Astrocyte (in vitro differentiated cells and primary cell): Measurements from ENCODE around the gene PPP2R5D. TPM values are rescaled to one million over a fixed set of nuclear protein-coding genes. Genes with fewer than 3 reads are reported as not detected.

Experiments used
- DNase-seq: peaks from one replicate; pipeline ENCODE4 v3.0.0-alpha.2; 2010; ENCODE audit warnings: low read depth
- FAIRE-seq: peaks from 2 replicates; lab custom pipeline; 2011; peaks lifted over from hg19 to GRCh38; lab: Jason Lieb, UNC
- H2AFZ ChIP-seq: 2 replicates; pipeline ENCODE4 v1.6.0; 2012; ENCODE audit warnings: low read depth, low read length, inconsistent platforms
- H3K27ac ChIP-seq: 2 replicates; pipeline ENCODE4 v1.5.1; 2011; ENCODE audit warnings: low read depth, low read length, inconsistent platforms
- H3K27me3 ChIP-seq: 2 replicates; pipeline ENCODE4 v1.6.0; 2011; ENCODE audit warnings: low read length, inconsistent platforms; ENCODE audit not compliant: insufficient read depth
- H3K36me3 ChIP-seq: 2 replicates; pipeline ENCODE4 v1.5.1; 2011; ENCODE audit warnings: low read length, inconsistent platforms; ENCODE audit not compliant: insufficient read depth
- H3K4me1 ChIP-seq: 2 replicates; pipeline ENCODE4 v1.5.1; 2011; ENCODE audit warnings: low read length, inconsistent platforms; ENCODE audit not compliant: insufficient read depth
- H3K4me2 ChIP-seq: 2 replicates; pipeline ENCODE4 v1.6.0; 2012; ENCODE audit warnings: low read length, inconsistent platforms
- H3K4me3 ChIP-seq: 2 replicates; pipeline ENCODE4 v1.5.1; 2011; ENCODE audit warnings: low read depth, mild to moderate bottlenecking, low read length, inconsistent platforms; ENCODE audit not compliant: insufficient read depth
- H3K79me2 ChIP-seq: 2 replicates; pipeline ENCODE4 v1.6.0; 2012; ENCODE audit warnings: mild to moderate bottlenecking, low read length, inconsistent platforms; ENCODE audit not compliant: insufficient read depth
- H3K9ac ChIP-seq: 2 replicates; pipeline ENCODE4 v1.6.0; 2012; ENCODE audit warnings: mild to moderate bottlenecking, low read length, inconsistent platforms
- H3K9me3 ChIP-seq: 2 replicates; pipeline ENCODE4 v1.5.1; 2012; ENCODE audit warnings: low read depth, mild to moderate bottlenecking, low read length, inconsistent platforms; ENCODE audit not compliant: insufficient read depth
- H4K20me1 ChIP-seq: 2 replicates; pipeline ENCODE4 v1.6.0; 2012; ENCODE audit warnings: low read length, inconsistent platforms; ENCODE audit not compliant: insufficient read depth
- H3K27ac Mint-ChIP-seq: one replicate; pipeline ENCODE4 v1.8.0; 2021; ENCODE audit warnings: mild to moderate bottlenecking, mixed read lengths; ENCODE audit not compliant: unreplicated experiment
- H3K27me3 Mint-ChIP-seq: one replicate; pipeline ENCODE4 v1.8.0; 2021; ENCODE audit warnings: low read depth, mixed read lengths; ENCODE audit not compliant: unreplicated experiment
- H3K36me3 Mint-ChIP-seq: one replicate; pipeline ENCODE4 v1.8.0; 2021; ENCODE audit warnings: low read depth, mixed read lengths; ENCODE audit not compliant: unreplicated experiment
- H3K4me1 Mint-ChIP-seq: one replicate; pipeline ENCODE4 v1.8.0; 2021; ENCODE audit warnings: low read depth, mixed read lengths; ENCODE audit not compliant: unreplicated experiment
- H3K4me3 Mint-ChIP-seq: one replicate; pipeline ENCODE4 v1.8.0; 2021; ENCODE audit warnings: mild to moderate bottlenecking, moderate library complexity, mixed read lengths; ENCODE audit not compliant: unreplicated experiment
- H3K9me3 Mint-ChIP-seq: one replicate; pipeline ENCODE4 v1.8.0; 2021; ENCODE audit warnings: mild to moderate bottlenecking, mixed read lengths; ENCODE audit not compliant: unreplicated experiment
- EZH2 ChIP-seq: IDR thresholded peaks from 2 replicates; pipeline ENCODE4 v1.6.1; 2012; ENCODE audit warnings: mild to moderate bottlenecking, low read length, inconsistent platforms; ENCODE audit not compliant: insufficient read depth
- total RNA-seq: library from RNA; stranded (reverse); gene quantifications from 2 replicates; pipeline ENCODE4 v1.2.1, GENCODE V29; 2021
- TF ChIP-seq, protein P1 (sequence below): IDR thresholded peaks from 2 replicates; pipeline ENCODE4 v1.5.1; 2011; ENCODE audit warnings: low read depth, mild to moderate bottlenecking, inconsistent platforms, low read length, moderate library complexity; ENCODE audit not compliant: insufficient read depth

PPP2R5D gene
- total RNA-seq, 1 donor from 2014 or later, result 53.0 TPM

DNA sequence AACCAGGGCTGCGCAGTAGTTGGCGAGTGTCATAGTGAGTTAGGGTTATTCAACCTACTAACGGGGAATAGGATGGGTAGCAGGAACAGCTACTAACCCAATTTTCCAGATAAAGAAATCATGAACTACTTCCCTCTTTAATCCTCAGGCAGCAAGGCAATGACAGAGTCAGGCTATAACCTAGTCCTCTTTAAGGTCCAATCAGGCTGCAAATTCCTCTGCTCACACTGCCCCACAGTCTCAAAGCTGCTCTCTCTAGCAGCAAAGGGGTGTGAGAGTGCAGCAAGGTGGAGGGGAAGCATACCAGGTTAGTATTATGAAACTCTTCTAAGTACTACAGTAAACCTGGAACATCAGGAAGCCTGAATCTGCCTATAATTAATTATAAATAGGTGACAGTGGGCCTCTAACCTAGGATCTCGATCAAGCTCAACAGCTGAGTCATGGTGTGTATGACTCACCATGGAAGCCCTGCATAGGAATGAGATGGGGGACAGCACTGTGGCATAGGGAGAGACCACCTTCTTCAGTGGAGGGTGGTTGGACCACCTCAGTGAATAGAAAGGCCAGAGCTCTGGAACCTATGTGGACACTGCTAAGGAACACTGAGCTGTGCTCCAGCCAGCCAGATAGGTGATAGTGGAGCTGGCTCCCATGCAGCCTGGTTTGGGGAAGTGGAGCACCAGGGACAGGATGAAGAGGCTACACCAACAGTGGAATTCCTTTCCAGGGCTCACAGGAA, 13.3 kb upstream of the PPP2R5D start:
- Histone ChIP-seq H3K4me3 (no peak overlapping the region), H3K36me3 (no peaks in the 10 kb centered on the region), H3K9ac (no peak overlapping the region), H4K20me1 (peaks cover 9% of the 10 kb centered on the region), H2AFZ (no peak overlapping the region), H3K9me3 (no peaks in the 10 kb centered on the region), H3K4me1 (peaks cover 6% of the 10 kb centered on the region), H3K27me3 (no peaks in the 10 kb centered on the region), H3K4me2 (no peak overlapping the region), H3K27ac (no peak overlapping the region), H3K79me2 (no peaks in the 10 kb centered on the region)
- Mint-ChIP-seq H3K4me1 (peaks cover 11% of the 10 kb centered on the region), H3K9me3 (no peaks in the 10 kb centered on the region), H3K27ac (peak overlapping the region; percentile 81), H3K27me3 (no peaks in the 10 kb centered on the region), H3K4me3 (no peak overlapping the region), H3K36me3 (peaks cover 15% of the 10 kb centered on the region)
- DNase-seq, result peak; percentile 30
- TF ChIP-seq EZH2, result no peak
- TF ChIP-seq, protein P1, sequence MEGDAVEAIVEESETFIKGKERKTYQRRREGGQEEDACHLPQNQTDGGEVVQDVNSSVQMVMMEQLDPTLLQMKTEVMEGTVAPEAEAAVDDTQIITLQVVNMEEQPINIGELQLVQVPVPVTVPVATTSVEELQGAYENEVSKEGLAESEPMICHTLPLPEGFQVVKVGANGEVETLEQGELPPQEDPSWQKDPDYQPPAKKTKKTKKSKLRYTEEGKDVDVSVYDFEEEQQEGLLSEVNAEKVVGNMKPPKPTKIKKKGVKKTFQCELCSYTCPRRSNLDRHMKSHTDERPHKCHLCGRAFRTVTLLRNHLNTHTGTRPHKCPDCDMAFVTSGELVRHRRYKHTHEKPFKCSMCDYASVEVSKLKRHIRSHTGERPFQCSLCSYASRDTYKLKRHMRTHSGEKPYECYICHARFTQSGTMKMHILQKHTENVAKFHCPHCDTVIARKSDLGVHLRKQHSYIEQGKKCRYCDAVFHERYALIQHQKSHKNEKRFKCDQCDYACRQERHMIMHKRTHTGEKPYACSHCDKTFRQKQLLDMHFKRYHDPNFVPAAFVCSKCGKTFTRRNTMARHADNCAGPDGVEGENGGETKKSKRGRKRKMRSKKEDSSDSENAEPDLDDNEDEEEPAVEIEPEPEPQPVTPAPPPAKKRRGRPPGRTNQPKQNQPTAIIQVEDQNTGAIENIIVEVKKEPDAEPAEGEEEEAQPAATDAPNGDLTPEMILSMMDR, result no peak
- no peak for FAIRE-seq

DNA sequence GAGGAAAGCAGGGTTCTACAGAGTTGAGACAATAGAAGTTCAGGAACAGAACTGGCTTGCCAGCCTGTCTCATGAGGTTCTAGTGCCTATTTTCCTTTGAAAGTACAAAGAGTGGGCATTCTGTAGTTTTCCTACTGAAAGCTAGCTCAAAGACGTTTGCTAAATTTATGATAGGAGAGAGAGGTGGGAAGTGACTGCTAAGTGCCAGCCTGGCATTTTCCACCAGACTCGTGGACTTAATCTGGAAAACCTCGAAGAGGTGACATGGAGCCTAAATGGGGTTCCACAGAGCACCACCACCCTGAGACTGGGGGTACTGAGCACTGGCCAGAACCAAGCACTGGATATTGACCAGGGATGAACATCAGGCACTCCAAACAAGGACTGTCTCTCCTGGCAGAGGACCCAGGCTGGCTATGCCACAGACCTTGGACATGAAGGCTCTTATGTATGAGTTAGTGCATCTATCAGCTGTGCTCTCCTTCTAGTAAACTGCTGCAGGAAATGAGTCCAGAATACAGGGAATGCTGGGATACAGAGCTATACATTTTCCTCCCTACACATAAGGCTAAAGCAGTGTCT, 12.5 kb upstream of the PPP2R5D start:
- H3K27ac Mint-ChIP-seq, result peak overlapping the region; percentile 81
- TF ChIP-seq EZH2, result no peak
- TF ChIP-seq, protein P1, result no peak
- Histone ChIP-seq H3K36me3 (no peaks in the 10 kb centered on the region), H3K4me3 (no peak overlapping the region), H3K79me2 (peaks cover under 1% of the 10 kb centered on the region), H3K4me1 (peaks cover 6% of the 10 kb centered on the region), H3K9ac (no peak overlapping the region), H2AFZ (no peak overlapping the region), H4K20me1 (peaks cover 9% of the 10 kb centered on the region), H3K9me3 (no peaks in the 10 kb centered on the region), H3K27ac (no peak overlapping the region), H3K4me2 (no peak overlapping the region), H3K27me3 (no peaks in the 10 kb centered on the region)
- DNase-seq (no peak), FAIRE-seq (no peak)
- no peaks in the 10 kb centered on the region for H3K9me3 Mint-ChIP-seq
- peaks cover 12% of the 10 kb centered on the region for H3K4me1 Mint-ChIP-seq
- H3K4me3 Mint-ChIP-seq, result no peak overlapping the region
- H3K27me3 Mint-ChIP-seq, result no peaks in the 10 kb centered on the region
- H3K36me3 Mint-ChIP-seq, result peaks cover 15% of the 10 kb centered on the region

DNA sequence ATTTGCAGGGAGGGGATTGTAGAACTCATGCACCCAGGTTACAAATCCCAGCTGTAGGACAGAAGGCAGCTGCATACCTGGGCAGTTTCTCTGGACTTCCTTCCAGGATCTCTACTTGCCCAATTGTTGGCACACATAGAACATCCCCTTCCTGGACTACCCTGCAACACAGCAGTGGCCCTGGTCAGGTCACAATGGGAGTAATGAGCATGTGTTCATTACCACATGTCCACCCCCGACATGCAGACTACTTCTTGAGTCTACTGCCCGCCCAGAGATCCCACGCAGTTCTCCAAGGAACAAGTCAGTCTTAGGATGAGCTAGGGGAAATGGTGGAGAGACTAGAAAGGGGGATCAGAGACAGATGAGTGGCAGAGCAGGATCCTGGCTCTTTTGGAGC, 10.4 kb upstream of the PPP2R5D start:
- Histone ChIP-seq H3K9me3 (no peaks in the 10 kb centered on the region), H2AFZ (no peak overlapping the region), H4K20me1 (peaks cover 14% of the 10 kb centered on the region), H3K27ac (no peak overlapping the region), H3K79me2 (peaks cover 19% of the 10 kb centered on the region), H3K4me1 (peaks cover 9% of the 10 kb centered on the region), H3K9ac (no peak overlapping the region), H3K4me2 (no peak overlapping the region), H3K27me3 (no peaks in the 10 kb centered on the region), H3K4me3 (no peak overlapping the region), H3K36me3 (no peaks in the 10 kb centered on the region)
- DNase-seq, result no peak
- no peak for FAIRE-seq
- Mint-ChIP-seq H3K4me3 (no peak overlapping the region), H3K4me1 (peaks cover 14% of the 10 kb centered on the region), H3K9me3 (no peaks in the 10 kb centered on the region), H3K27me3 (no peaks in the 10 kb centered on the region), H3K27ac (no peak overlapping the region), H3K36me3 (peaks cover 14% of the 10 kb centered on the region)
- TF ChIP-seq, protein P1, result no peak
- no peak for TF ChIP-seq EZH2
